ENCODE measurements around the gene OR2A2.

- TF ChIP-seq, protein P1, sequence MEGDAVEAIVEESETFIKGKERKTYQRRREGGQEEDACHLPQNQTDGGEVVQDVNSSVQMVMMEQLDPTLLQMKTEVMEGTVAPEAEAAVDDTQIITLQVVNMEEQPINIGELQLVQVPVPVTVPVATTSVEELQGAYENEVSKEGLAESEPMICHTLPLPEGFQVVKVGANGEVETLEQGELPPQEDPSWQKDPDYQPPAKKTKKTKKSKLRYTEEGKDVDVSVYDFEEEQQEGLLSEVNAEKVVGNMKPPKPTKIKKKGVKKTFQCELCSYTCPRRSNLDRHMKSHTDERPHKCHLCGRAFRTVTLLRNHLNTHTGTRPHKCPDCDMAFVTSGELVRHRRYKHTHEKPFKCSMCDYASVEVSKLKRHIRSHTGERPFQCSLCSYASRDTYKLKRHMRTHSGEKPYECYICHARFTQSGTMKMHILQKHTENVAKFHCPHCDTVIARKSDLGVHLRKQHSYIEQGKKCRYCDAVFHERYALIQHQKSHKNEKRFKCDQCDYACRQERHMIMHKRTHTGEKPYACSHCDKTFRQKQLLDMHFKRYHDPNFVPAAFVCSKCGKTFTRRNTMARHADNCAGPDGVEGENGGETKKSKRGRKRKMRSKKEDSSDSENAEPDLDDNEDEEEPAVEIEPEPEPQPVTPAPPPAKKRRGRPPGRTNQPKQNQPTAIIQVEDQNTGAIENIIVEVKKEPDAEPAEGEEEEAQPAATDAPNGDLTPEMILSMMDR (IDR thresholded peaks at IDR 0.05) = no peak
- TF ChIP-seq POLR2A (IDR thresholded peaks at IDR 0.05) = no peak
Measured at GRCh38 chr7:144105211-144105610, 4.2 kb upstream of the OR2A2 start.

All from uterus (tissue), 2 donors.